ENCODE results near the gene OAS3. TPM values are rescaled to one million over a fixed set of nuclear protein-coding genes. Genes with fewer than 3 reads are reported as not detected.
"Not testable (repeated sequence)": the region's sequence is repeated elsewhere in the genome, so short reads cannot be mapped to it uniquely, and the experiment has no call there.

The OAS3 gene
- total RNA-seq, 1 donor from 2014 or later: 4.6 TPM

- TF ChIP-seq CTCF (conservative IDR thresholded peaks at IDR 0.05): no peak
- Mint-ChIP-seq H3K4me1 (ENCODE audit: unreplicated experiment) (no peaks in the 10 kb centered on the region), H3K27me3 (peaks cover 17% of the 10 kb centered on the region), H3K36me3 (no peaks in the 10 kb centered on the region), H3K4me3 (no peak overlapping the region), H3K9me3 (peaks cover 11% of the 10 kb centered on the region), H3K27ac (no peak overlapping the region)
- no peak for DNase-seq (ENCODE audit: extremely low spot score, unreplicated experiment)
These were observed 19.2 kb upstream of the OAS3 start for GRCh38 chr12:112919121-112919520.

GRCh38 chr12:112924986-112925385 is 13.3 kb upstream of the OAS3 start:
- no peak for TF ChIP-seq CTCF (conservative IDR thresholded peaks at IDR 0.05)
- no peak for DNase-seq (ENCODE audit: extremely low spot score, unreplicated experiment)
- H3K9me3 Mint-ChIP-seq: peaks cover 12% of the 10 kb centered on the region

GRCh38 chr12:112926416-112927033 is 11.7 kb upstream of the OAS3 start:
- Mint-ChIP-seq H3K4me3 (peak overlapping the region; percentile 3), H3K27ac (peak overlapping the region; percentile 23)
- H3K36me3 Mint-ChIP-seq: not testable (repeated sequence)

More at GRCh38 chr12:112924986-112925385, 13.3 kb upstream of the OAS3 start:
- H3K27ac Mint-ChIP-seq: no peak overlapping the region
- H3K27me3 Mint-ChIP-seq: peaks cover 20% of the 10 kb centered on the region
- H3K36me3 Mint-ChIP-seq: no peaks in the 10 kb centered on the region
- H3K4me3 Mint-ChIP-seq: no peak overlapping the region
- H3K4me1 Mint-ChIP-seq (ENCODE audit: unreplicated experiment): peaks cover 10% of the 10 kb centered on the region

GRCh38 chr12:112927475-112927874 is 10.8 kb upstream of the OAS3 start:
- Mint-ChIP-seq H3K4me1 (ENCODE audit: unreplicated experiment) (peaks cover 10% of the 10 kb centered on the region), H3K27ac (no peak overlapping the region), H3K36me3 (no peaks in the 10 kb centered on the region), H3K4me3 (no peak overlapping the region), H3K9me3 (peaks cover 13% of the 10 kb centered on the region), H3K27me3 (peaks cover 14% of the 10 kb centered on the region)
- no peak for TF ChIP-seq CTCF (conservative IDR thresholded peaks at IDR 0.05)
- no peak for DNase-seq (ENCODE audit: extremely low spot score, unreplicated experiment)

More at GRCh38 chr12:112926416-112927033, 11.7 kb upstream of the OAS3 start:
- Mint-ChIP-seq H3K27me3 (peaks cover 15% of the 10 kb centered on the region), H3K9me3 (peaks cover 13% of the 10 kb centered on the region), H3K4me1 (ENCODE audit: unreplicated experiment) (peaks cover 10% of the 10 kb centered on the region)
- DNase-seq (ENCODE audit: extremely low spot score, unreplicated experiment): not testable (repeated sequence)

GRCh38 chr12:112927925-112928324 is 10.3 kb upstream of the OAS3 start:
- H3K27me3 Mint-ChIP-seq: peaks cover 16% of the 10 kb centered on the region
- no peak for DNase-seq (ENCODE audit: extremely low spot score, unreplicated experiment)

More at GRCh38 chr12:112927925-112928324, 10.3 kb upstream of the OAS3 start:
- H3K4me3 Mint-ChIP-seq: no peak overlapping the region
- H3K36me3 Mint-ChIP-seq: no peaks in the 10 kb centered on the region
- H3K27ac Mint-ChIP-seq: no peak overlapping the region
- TF ChIP-seq CTCF (conservative IDR thresholded peaks at IDR 0.05): no peak
- peaks cover 13% of the 10 kb centered on the region for H3K9me3 Mint-ChIP-seq
- peaks cover 10% of the 10 kb centered on the region for H3K4me1 Mint-ChIP-seq (ENCODE audit: unreplicated experiment)
